Thyroid gland (tissue), 4 donors: ENCODE measurements around the gene GIPC1. TPM values are rescaled to one million over a fixed set of nuclear protein-coding genes. Genes with fewer than 3 reads are reported as not detected.
A peak's percentile ranks its signal among the peaks of the same experiment; 100 is the strongest.

ENCODE experiments used
- DNase-seq, 2 donors: peaks; one replicate each; pipeline ENCODE4 v3.0.0-alpha.2; 2019
- H3K27ac ChIP-seq, 3 donors: fragments of 200-600 bp; sonication (generic); 1 replicate in 2 of 3; 2 replicates in 1 of 3; pipeline ENCODE4 v1.5.1; 2016 to 2019; ENCODE audit warnings: mild to moderate bottlenecking in 1 of 3, moderate library complexity in 1 of 3
- H3K27me3 ChIP-seq: fragments of 200-600 bp; sonication (generic); one replicate; pipeline ENCODE4 v1.5.1; 2019
- H3K36me3 ChIP-seq, 2 donors: fragments of 200-600 bp; sonication (generic); one replicate each; pipeline ENCODE4 v1.5.1; 2016 to 2019
- H3K4me1 ChIP-seq, 2 donors: fragments of 200-600 bp; sonication (generic); one replicate each; pipeline ENCODE4 v1.5.1; 2017 to 2019
- H3K4me3 ChIP-seq, 3 donors: fragments of 200-600 bp; sonication (generic); replicated peaks in 1 of 3; 1 replicate in 2 of 3; 2 replicates in 1 of 3; pipeline ENCODE4 v1.5.1; 2016; ENCODE audit warnings: mild to moderate bottlenecking in 1 of 3
- H3K9me3 ChIP-seq: fragments of 200-600 bp; sonication (generic); one replicate; pipeline ENCODE4 v1.5.1; 2017
- CTCF ChIP-seq, 6 experiments: fragments of 200-600 bp in 3 of 6; fragments of 450-650 bp in 3 of 6; sonication (generic) in 3 of 6; IDR thresholded peaks; one replicate each; pipeline ENCODE4 v1.5.1; 2016 to 2019; ENCODE audit warnings: antibody characterized with exemption in 6 of 6, mild to moderate bottlenecking in 2 of 6, inconsistent platforms in 1 of 6, moderate library complexity in 1 of 6
- POLR2A ChIP-seq, 2 donors: fragments of 450-650 bp; IDR thresholded peaks; one replicate each; pipeline ENCODE4 v1.6.1; 2017; ENCODE audit warnings: antibody characterized with exemption in 2 of 2, mild to moderate bottlenecking in 2 of 2, moderate library complexity in 1 of 2
- WGBS, 2 donors: methylation state at CpG; one replicate each; pipeline ENCODE4 v1.1.5; 2017; 5-methylcytosine and 5-hydroxymethylcytosine counted together
- intact Hi-C: fragments of 100-400 bp; cut with DNase I; formaldehyde crosslinking; loops from one replicate; pipeline ENCODE4 v1.15.1; 2023
- total RNA-seq, 4 donors: library from RNA; depleted of rRNA; stranded (reverse); fragments of >200 nt; gene quantifications; one replicate each; pipeline ENCODE4 v1.2.3, GENCODE V29; 2016

The GIPC1 gene
- total RNA-seq, 4 donors from 2014 or later, result 34.7 to 93.7 (median 55.4) TPM

DNA sequence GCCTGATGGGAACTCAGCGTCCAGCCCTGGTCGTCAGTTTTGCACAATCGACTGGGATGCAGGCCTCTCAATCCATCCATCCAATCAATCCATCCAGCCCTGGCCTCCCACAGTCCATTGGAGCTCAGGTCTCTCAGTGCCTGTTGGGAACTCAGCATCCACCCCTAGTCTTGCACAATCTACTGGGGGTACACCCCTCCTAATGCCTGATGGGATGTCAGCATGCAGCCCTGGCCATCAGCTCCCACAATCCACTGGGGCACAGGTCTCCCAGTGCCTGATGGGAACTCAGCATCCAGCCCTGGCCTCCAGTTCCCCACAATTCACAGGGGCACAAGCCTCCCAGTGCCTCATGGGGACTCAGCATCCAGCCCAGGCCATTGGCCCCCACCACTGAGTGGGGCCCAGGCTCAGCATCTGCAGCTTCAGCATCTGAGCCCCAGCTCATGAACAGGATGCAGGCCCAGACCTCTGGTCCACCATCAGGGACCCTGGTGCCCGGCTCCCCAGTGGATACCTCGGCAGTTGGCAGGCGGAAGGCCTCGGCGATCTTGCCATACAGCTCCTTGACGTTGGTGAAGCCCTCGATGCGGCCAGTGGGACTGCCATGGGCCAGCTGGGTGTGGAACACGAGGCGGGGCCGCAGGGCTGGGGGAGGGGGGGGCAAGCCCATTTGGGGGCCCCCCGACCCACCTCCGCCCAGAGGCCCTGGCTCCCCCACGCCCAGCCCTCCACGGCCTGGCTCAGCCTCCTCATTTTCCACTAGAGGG, 13.6 kb downstream of the GIPC1 start:
- Histone ChIP-seq H3K4me1 (no peaks in the 10 kb centered on the region), H3K36me3 (peaks cover 31 to 34% of the 10 kb centered on the region in 2 donors), H3K9me3 (no peaks in the 10 kb centered on the region), H3K27ac (no peak overlapping the region), H3K4me3 (no peak overlapping the region), H3K27me3 (no peaks in the 10 kb centered on the region)
- WGBS, 2 donors, result 90% methylated on average over 13 to 15 of the region's 18 CpGs
- no peak for TF ChIP-seq CTCF (IDR thresholded peaks at IDR 0.05)
- no peak for DNase-seq
- intact Hi-C loops, result no loop called here

GRCh38 chr19:14480700-14481079, 15.2 kb downstream of the GIPC1 start:
- Histone ChIP-seq H3K36me3 (peaks cover 31 to 34% of the 10 kb centered on the region in 2 donors), H3K27ac (no peak overlapping the region), H3K9me3 (no peaks in the 10 kb centered on the region), H3K4me3 (no peak overlapping the region), H3K4me1 (peaks cover 0 to 3% of the 10 kb centered on the region in 2 donors), H3K27me3 (no peaks in the 10 kb centered on the region)
- TF ChIP-seq CTCF (IDR thresholded peaks at IDR 0.05) (no peak), POLR2A (IDR thresholded peaks at IDR 0.05) (no peak)
- intact Hi-C loops, result no loop called here
- DNase-seq, result no peak
- 92 to 97% methylated on average over 3 to 5 of the region's 5 CpGs for WGBS, 2 donors

DNA sequence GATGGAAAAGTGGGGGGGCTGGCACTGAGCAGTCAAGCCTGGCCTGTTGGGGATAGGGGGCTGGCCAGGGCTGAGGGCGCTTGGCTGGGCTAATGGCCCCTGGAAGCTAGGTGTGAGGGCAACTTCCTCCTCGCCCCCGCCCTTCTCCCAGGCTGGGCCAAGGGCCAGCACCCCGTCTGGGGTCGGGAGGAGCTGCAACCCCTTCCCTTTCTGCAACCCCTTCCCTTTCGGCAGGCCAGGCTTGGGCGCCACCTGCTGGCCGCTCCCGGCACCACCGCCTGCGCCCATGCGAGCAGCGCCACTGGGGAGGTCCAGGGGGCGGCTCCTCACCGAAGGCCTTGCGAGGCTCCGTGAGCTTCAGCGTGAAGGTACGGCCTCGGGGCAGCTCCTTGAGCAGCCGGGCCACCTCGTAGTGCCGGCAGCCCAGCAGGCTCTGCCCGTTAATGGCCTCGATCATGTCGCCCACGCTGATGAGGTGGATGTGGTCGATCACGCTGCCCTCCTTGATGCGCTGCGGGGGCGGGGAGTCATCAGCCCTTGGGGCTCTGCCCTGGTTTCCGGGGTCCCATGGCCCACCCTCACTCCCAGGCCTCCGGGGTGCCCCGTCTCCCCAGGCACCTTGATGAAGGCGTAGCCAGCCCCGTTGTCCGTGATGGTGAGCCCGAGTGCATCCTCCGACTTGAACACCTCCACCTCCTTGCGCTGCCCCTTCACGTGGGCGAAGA, 15.8 kb downstream of the GIPC1 start:
- peaks cover 31 to 34% of the 10 kb centered on the region in 2 donors for H3K36me3 ChIP-seq
- WGBS, 2 donors, result 66 to 86% methylated on average over 14 to 18 of the region's 43 CpGs
- H3K27me3 ChIP-seq, result no peaks in the 10 kb centered on the region
- no peak for TF ChIP-seq POLR2A (IDR thresholded peaks at IDR 0.05)
- TF ChIP-seq CTCF (IDR thresholded peaks at IDR 0.05), result peak in 5 of 6 experiments; percentile 22 to 64 (median 43)
- DNase-seq, result no peak
- intact Hi-C loops, result no loop called here
- H3K9me3 ChIP-seq, result no peaks in the 10 kb centered on the region
- no peak overlapping the region for H3K27ac ChIP-seq
- no peak overlapping the region for H3K4me3 ChIP-seq
- H3K4me1 ChIP-seq, result peaks cover 0 to 8% of the 10 kb centered on the region in 2 donors

- H3K36me3 ChIP-seq, result peaks cover 31 to 34% of the 10 kb centered on the region in 2 donors
Measured at GRCh38 chr19:14479309-14479974, 16.5 kb downstream of the GIPC1 start.

More at GRCh38 chr19:14479309-14479974, 16.5 kb downstream of the GIPC1 start:
- Histone ChIP-seq H3K27me3 (no peaks in the 10 kb centered on the region), H3K9me3 (no peaks in the 10 kb centered on the region), H3K4me1 (peaks cover 0 to 9% of the 10 kb centered on the region in 2 donors), H3K4me3 (no peak overlapping the region), H3K27ac (no peak overlapping the region)
- TF ChIP-seq CTCF (IDR thresholded peaks at IDR 0.05) (no peak), POLR2A (IDR thresholded peaks at IDR 0.05) (no peak)
- 92 to 93% methylated on average over 13 to 14 of the region's 14 CpGs for WGBS, 2 donors
- intact Hi-C loops, result no loop called here
- no peak for DNase-seq
